Pericardium fibroblast (primary cell): ENCODE data around the gene PHF8. TPM values are rescaled to one million over a fixed set of nuclear protein-coding genes. Genes with fewer than 3 reads are reported as not detected.

ENCODE experiments used
- total RNA-seq: library from RNA; depleted of rRNA; stranded (reverse); fragments of >200 nt; gene quantifications from 2 replicates; pipeline ENCODE4 v1.2.3, GENCODE V29; 2015

Gene PHF8
- 7.9 and 19.2 TPM in 2 replicates for total RNA-seq

GRCh38 chrX:54044126-54044876 is at the start of gene PHF8:
Gene PHF8 (minus strand): TSS chrX:54044473. CDS start chrX:54042728, 1,745 bp downstream.

Other genes starting within 250 kb of the PHF8 start
- 2.5 and 5.6 TPM in 2 replicates for gene FAM120C, start 138.8 kb upstream of the PHF8 start, total RNA-seq